ENCODE results near the gene KATNAL1. TPM values are rescaled to one million over a fixed set of nuclear protein-coding genes. Genes with fewer than 3 reads are reported as not detected.

Gene KATNAL1
- total RNA-seq, 1 experiment from 2014 or later = 11.2 TPM

GRCh38 chr13:30353060-30353459, 45.7 kb upstream of the KATNAL1 start:
- no peak overlapping the region for H3K4me3 Mint-ChIP-seq
- WGBS (ENCODE audit: extremely low coverage, insufficient read length, low lambda C conversion rate) = no CpG with 5 or more reads among the region's 4 CpGs
- Histone ChIP-seq H3K27ac (ENCODE audit: insufficient read length, low read depth, low read length) (no peak overlapping the region), H4K91ac (ENCODE audit: insufficient read length, low read depth, low read length) (no peak overlapping the region), H3K23me2 (ENCODE audit: insufficient read length, low read depth, low read length, poor library complexity, severe bottlenecking) (no peaks in the 10 kb centered on the region), H3T11ph (ENCODE audit: low read length) (no peak overlapping the region), H3K4me1 (ENCODE audit: insufficient read depth, low read length) (no peaks in the 10 kb centered on the region), H3K79me2 (ENCODE audit: insufficient read depth, low read length) (no peaks in the 10 kb centered on the region), H2BK12ac (ENCODE audit: insufficient read length, low read depth, low read length) (no peak overlapping the region), H2BK5ac (ENCODE audit: insufficient read length, low read length) (no peak overlapping the region), H2BK15ac (ENCODE audit: low read depth, low read length) (no peak overlapping the region), H3K79me1 (ENCODE audit: insufficient read depth, low read depth, low read length, poor library complexity, severe bottlenecking) (no peaks in the 10 kb centered on the region), H3K18ac (ENCODE audit: insufficient read length, low read depth, low read length) (no peak overlapping the region), H3K27me3 (ENCODE audit: insufficient read depth, low read length) (no peaks in the 10 kb centered on the region), H2BK20ac (ENCODE audit: low read depth, low read length, poor library complexity, severe bottlenecking) (no peak overlapping the region), H4K8ac (replicated peaks; ENCODE audit: insufficient read length, low read depth, low read length) (no peak overlapping the region), H3K9me3 (ENCODE audit: control insufficient read depth, low read depth, low read length) (no peaks in the 10 kb centered on the region), H3K14ac (ENCODE audit: insufficient read depth, low read length) (no peak overlapping the region), H3K23ac (ENCODE audit: insufficient read length, low read depth, low read length) (no peak overlapping the region), H4K5ac (ENCODE audit: insufficient read length, low read depth, low read length) (no peak overlapping the region), H2BK120ac (ENCODE audit: low read depth, low read length, poor library complexity, severe bottlenecking) (no peak overlapping the region), H3K56ac (ENCODE audit: insufficient read length, low read depth, low read length) (no peak overlapping the region), H2AK5ac (ENCODE audit: insufficient read length, low read length) (no peak overlapping the region), H4K20me1 (ENCODE audit: control insufficient read depth, insufficient read depth, insufficient read length) (no peaks in the 10 kb centered on the region), H3K9ac (ENCODE audit: extremely low read depth, insufficient read length, low read length) (no peak overlapping the region), H3K4ac (ENCODE audit: low read depth, low read length) (no peak overlapping the region), H2AFZ (ENCODE audit: low read length) (no peak overlapping the region), H3K4me2 (ENCODE audit: insufficient read depth, insufficient read length, low read length) (no peak overlapping the region)
- H3K4me1 Mint-ChIP-seq = peaks cover 7 to 12% of the 10 kb centered on the region in 2 experiments
- DNase-seq = no peak
- H3K9me3 Mint-ChIP-seq = peaks cover 6% of the 10 kb centered on the region in 2 experiments
- H3K36me3 Mint-ChIP-seq (ENCODE audit: insufficient read depth in 1 of 3, low read depth in 3 of 3) = peaks cover 4 to 8% (median 7%) of the 10 kb centered on the region in 3 experiments; a peak in 3 of 7 replicates
- H3K27ac Mint-ChIP-seq = no peak overlapping the region
- no peaks in the 10 kb centered on the region; the same call in 1 of the 2 replicates for H3K27me3 Mint-ChIP-seq (ENCODE audit: low read depth)
- no peak for TF ChIP-seq CTCF (conservative IDR thresholded peaks at IDR 0.05)
